Stimulated activated naive CD8-positive, alpha-beta T cell treated with anti-CD3 and anti-CD28 coated beads, Interleukin-15, amount 100 ng/mL, for 72 hours (primary cell): ENCODE measurements around the gene PEX14.

Experiments used
- ATAC-seq: fragments of 150-1000 bp; cut with Tn5 transposase; 2 replicates; pipeline ENCODE4 v1.10.0; 2021; ENCODE audit warnings: mild to moderate bottlenecking, moderate library complexity
- DNase-seq, 2 donors: peaks; one replicate each; pipeline ENCODE4 v3.0.0; 2021 to 2022
- H3K27ac Mint-ChIP-seq, 2 donors: one replicate each; pipeline ENCODE4 v1.8.0; 2022; ENCODE audit warnings: mild to moderate bottlenecking in 2 of 2, mixed read lengths in 2 of 2, moderate library complexity in 2 of 2
- H3K27me3 Mint-ChIP-seq: one replicate; pipeline ENCODE4 v1.8.0; 2022; ENCODE audit warnings: mixed read lengths
- H3K4me1 Mint-ChIP-seq: one replicate; pipeline ENCODE4 v1.8.0; 2022; ENCODE audit warnings: mild to moderate bottlenecking, mixed read lengths
- H3K4me3 Mint-ChIP-seq, 2 donors: one replicate each; pipeline ENCODE4 v1.8.0; 2022; ENCODE audit warnings: mild to moderate bottlenecking in 2 of 2, mixed read lengths in 2 of 2, moderate library complexity in 1 of 2
- H3K9me3 Mint-ChIP-seq, 2 donors: one replicate each; pipeline ENCODE4 v1.8.0; 2022; ENCODE audit warnings: mixed read lengths in 2 of 2

Gene PEX14

DNA sequence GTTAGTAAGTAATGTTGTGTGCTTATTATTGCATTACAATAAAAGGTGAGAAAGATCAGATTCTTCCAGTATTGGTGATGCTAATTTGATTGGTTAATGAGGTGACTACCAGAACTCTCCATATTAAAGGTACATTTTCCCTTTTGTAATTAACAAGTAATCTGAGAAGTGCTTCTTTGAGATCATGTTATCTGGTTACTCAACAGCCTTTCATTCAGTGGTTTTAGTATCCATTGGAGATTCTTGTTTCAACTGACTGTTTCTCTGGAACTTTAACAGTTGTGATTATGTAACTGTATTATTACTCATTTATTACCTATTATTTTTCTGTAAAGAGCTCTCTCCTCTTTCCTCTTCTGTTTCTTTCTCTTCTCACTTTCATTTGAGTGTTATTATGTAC lies 86.7 kb downstream of the PEX14 start:
- Mint-ChIP-seq H3K27ac (no peak overlapping the region), H3K9me3 (peaks cover 7 to 8% of the 10 kb centered on the region in 2 donors), H3K4me1 (peaks cover 10% of the 10 kb centered on the region), H3K4me3 (no peak overlapping the region), H3K27me3 (no peaks in the 10 kb centered on the region)
- ATAC-seq (no peak), DNase-seq (no peak)

DNA sequence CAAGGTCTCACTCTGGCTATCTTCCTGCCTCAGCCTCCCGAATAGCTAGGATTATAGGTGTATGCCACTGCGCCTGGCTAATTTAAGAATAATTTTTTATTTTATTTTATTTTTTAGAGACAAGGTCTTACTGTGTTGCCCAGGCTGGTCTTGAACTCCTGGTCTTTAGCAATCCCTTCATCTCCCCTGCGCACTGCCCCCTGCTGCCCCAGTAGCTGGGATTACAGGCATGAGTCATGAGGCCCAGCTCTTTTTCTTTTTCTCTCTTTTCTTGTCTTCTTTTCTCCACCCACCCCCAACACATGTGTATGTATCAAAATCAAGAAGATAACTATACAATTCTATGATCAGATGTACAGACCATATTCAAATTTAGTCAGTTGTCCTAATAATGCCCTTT lies 87.2 kb downstream of the PEX14 start:
- Mint-ChIP-seq H3K27me3 (no peaks in the 10 kb centered on the region), H3K27ac (peak overlapping the region in 1 of 2 donors; percentile 89), H3K9me3 (peaks cover 7 to 8% of the 10 kb centered on the region in 2 donors), H3K4me3 (no peak overlapping the region), H3K4me1 (peaks cover 10% of the 10 kb centered on the region)
- DNase-seq (no peak), ATAC-seq (no peak)

DNA sequence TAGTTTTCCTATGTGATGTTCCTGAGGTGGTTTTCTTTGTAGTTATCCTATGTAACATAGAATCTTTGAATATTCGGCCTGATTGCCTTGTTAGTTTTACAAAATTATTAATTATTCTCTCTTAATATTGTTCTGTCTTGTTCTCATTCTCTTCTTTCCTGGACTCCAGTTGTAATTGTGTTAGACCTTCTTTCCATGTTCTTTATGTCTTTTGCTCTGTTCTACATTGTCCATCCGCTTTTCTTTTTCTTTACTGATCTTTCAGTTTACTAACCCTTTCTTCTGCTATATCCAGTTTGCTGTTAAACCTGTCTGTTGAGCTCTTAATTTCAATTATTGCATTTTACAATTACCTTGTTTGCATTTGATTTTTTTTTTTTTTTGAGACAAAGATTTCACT lies 89.3 kb downstream of the PEX14 start:
- Mint-ChIP-seq H3K9me3 (peaks cover 7 to 8% of the 10 kb centered on the region in 2 donors), H3K4me1 (peaks cover 10% of the 10 kb centered on the region), H3K4me3 (no peak overlapping the region), H3K27ac (no peak overlapping the region), H3K27me3 (no peaks in the 10 kb centered on the region)
- ATAC-seq: no peak
- no peak for DNase-seq

DNA sequence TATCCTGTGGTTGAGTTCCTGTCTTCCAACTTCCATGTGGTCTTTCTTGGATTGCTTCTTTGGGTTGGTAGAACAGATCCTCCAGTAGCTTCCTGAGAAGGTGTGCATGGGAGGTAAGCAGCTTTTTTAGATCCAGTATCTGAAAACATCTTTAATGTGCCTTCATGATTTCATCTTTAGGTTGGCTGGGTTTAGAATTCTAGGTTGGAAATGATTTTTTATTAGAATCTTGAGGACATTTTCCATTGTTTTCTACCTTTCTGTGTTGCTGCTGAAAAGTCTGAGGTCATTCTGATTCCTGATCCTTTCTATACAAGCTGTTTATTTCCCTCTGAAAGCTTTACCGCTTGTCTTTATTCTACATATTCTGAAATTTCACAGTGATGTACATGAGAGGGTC lies 94.8 kb downstream of the PEX14 start:
- no peak for DNase-seq
- H3K4me1 Mint-ChIP-seq: no peaks in the 10 kb centered on the region

DNA sequence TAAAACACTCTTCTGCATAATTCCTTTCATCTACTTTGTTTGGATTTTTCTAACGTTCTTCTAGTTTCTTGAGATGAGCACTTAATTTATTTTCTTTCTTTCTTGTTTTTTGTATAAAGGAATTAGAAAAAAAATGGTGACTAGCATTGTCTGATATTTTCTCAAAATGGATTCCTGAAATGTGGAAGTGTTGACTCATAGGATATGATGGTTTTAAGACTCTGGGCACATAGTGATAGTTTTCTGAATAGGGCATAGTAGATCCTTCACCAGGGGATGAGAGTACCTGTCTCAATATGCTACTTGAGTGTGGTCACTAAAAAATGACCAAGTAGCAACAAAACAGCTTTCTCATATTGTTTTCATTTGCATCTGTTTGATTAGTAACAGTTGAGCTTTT lies 100.9 kb downstream of the PEX14 start:
- DNase-seq: no peak
- Mint-ChIP-seq H3K4me1 (no peaks in the 10 kb centered on the region), H3K27me3 (no peaks in the 10 kb centered on the region), H3K9me3 (no peaks in the 10 kb centered on the region), H3K4me3 (no peak overlapping the region), H3K27ac (peak overlapping the region in 1 of 2 donors; percentile 19)
- no peak for ATAC-seq

More for the DNA sequence above, 94.8 kb downstream of the PEX14 start:
- Mint-ChIP-seq H3K4me3 (no peak overlapping the region), H3K27ac (no peak overlapping the region), H3K27me3 (no peaks in the 10 kb centered on the region), H3K9me3 (peaks cover 0 to 5% of the 10 kb centered on the region in 2 donors)
- ATAC-seq: no peak

DNA sequence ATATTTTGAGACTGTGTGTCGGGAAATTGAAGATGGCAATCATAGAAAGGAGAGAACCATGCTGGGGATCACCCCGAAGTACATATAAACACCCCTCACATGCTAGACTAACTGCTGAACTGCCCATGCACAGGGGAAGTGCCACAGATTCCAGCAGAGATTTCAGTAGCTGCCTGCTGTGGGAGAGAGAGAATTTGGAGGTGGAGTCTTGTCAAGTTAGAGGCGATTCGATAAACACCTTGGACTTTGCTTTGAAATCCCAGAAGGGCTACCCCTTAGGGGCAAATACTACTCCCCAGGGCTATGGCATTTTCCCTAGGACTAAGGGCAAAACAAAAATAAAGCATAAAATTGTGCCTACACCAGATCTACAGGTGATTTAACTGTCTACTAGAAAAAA lies 103.3 kb downstream of the PEX14 start:
- H3K27me3 Mint-ChIP-seq: no peaks in the 10 kb centered on the region
- DNase-seq (no peak), ATAC-seq (no peak)
- H3K27ac Mint-ChIP-seq: no peak overlapping the region
- H3K4me3 Mint-ChIP-seq: no peak overlapping the region
- H3K9me3 Mint-ChIP-seq: no peaks in the 10 kb centered on the region
- H3K4me1 Mint-ChIP-seq: no peaks in the 10 kb centered on the region

DNA sequence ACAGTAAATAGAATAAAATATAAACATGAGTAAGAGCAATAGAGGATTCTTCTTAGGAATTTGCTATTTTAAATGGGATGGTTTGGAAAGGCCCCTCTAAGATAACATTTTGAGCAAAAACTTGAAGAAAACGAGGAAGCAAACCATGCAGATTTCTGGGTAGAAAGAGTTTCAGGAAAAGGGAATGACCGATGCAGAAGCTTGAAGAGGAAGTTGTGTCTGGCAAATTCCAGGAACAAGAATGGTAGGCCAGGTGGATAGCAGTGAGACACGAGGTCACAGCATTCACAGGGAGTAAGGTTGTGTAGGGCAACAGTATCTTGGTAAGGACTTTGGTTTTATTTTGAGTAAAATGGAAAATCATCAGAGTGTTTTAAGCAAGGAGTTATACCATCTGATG lies 108.9 kb downstream of the PEX14 start:
- DNase-seq (no peak), ATAC-seq (no peak)
- no peaks in the 10 kb centered on the region for H3K9me3 Mint-ChIP-seq
- no peaks in the 10 kb centered on the region for H3K27me3 Mint-ChIP-seq
- H3K27ac Mint-ChIP-seq: peak overlapping the region in 1 of 2 donors; percentile 74
- no peaks in the 10 kb centered on the region for H3K4me1 Mint-ChIP-seq
- no peak overlapping the region for H3K4me3 Mint-ChIP-seq

DNA sequence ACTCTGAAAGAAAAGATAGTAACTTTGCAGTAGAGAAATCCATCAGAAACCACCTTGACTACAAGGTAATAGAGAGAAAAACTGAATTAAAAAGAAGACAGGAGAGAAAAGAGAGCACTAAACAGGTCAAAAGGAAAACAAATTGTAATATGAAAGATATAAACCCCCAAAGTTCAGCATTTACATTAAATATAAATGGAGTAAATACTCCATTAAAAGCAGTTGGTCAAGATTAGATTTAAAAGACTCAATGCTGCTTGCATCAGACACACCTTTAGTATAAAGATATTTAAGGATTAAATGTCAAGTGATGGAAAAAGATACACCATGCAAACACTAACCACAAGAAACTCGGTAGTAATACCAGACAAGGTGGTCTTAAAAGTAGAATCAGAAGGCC lies 110.5 kb downstream of the PEX14 start:
- ATAC-seq: no peak
- H3K27ac Mint-ChIP-seq: no peak overlapping the region

DNA sequence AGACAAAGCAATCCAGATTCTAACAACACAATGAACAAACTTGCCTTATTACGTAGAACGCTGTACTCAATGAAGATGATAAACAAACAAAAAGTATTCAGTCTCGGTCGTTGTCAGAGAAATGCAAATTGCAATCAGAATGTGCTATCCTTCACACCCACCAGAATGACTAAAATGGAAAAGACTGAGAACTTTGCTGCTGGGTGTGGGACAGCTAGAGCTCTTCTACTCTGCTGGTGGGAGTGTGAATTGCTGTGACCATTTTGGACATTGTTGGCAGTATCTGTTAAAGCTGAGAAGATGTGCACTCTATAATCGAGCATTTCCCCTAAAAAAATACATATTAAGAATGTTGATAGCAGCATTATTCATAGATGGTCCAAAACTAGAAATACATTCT lies 111.4 kb downstream of the PEX14 start:
- no peaks in the 10 kb centered on the region for H3K27me3 Mint-ChIP-seq
- H3K27ac Mint-ChIP-seq: no peak overlapping the region
- no peaks in the 10 kb centered on the region for H3K9me3 Mint-ChIP-seq
- ATAC-seq: no peak
- H3K4me3 Mint-ChIP-seq: no peak overlapping the region
- DNase-seq: no peak
- no peaks in the 10 kb centered on the region for H3K4me1 Mint-ChIP-seq

More for the DNA sequence above, 110.5 kb downstream of the PEX14 start:
- no peak for DNase-seq
- Mint-ChIP-seq H3K27me3 (no peaks in the 10 kb centered on the region), H3K4me3 (no peak overlapping the region), H3K4me1 (no peaks in the 10 kb centered on the region), H3K9me3 (no peaks in the 10 kb centered on the region)

DNA sequence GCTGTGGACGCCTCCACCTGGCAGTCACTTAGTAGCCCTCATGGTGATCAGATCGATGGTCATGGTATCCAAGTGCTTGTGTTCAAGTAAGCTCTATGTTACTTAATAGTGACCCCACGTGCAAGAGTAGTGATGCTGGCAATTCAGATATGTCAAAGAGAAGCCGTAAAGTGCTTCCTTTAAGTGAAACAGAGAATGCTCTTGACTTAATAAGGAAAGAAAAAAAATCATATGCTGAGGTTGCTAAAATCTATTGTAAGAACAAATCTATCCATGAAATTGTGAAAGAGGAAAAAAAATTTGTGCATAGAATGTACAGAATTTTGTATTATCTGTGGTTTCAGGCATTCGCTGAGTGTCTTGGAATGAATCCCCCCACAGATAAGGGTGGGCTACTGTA lies 113.9 kb downstream of the PEX14 start:
- ATAC-seq (no peak), DNase-seq (no peak)
- H3K4me1 Mint-ChIP-seq: no peaks in the 10 kb centered on the region

DNA sequence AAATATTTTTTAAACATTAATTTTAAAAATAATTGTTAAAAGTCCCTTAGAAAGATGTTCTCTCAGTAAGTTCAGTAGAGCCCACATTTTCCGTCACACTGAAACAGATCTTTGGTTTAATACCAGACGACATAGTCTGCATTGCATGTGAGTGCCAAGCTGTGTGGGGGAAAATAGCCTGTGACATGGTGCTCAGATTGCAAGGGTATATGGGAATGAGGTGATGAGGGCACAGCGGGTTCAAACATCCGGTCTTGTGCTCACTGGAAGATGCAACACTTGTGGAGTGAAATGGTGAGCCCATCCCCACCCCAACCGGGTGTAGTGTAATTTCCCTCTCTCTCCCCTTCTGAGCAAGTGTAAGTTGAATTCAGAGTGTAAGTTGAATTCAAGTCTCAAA lies 114.3 kb downstream of the PEX14 start:
- ATAC-seq (no peak), DNase-seq (no peak)
- Mint-ChIP-seq H3K4me3 (no peak overlapping the region), H3K27ac (no peak overlapping the region), H3K27me3 (no peaks in the 10 kb centered on the region), H3K4me1 (no peaks in the 10 kb centered on the region), H3K9me3 (no peaks in the 10 kb centered on the region)

More for the DNA sequence above, 113.9 kb downstream of the PEX14 start:
- H3K9me3 Mint-ChIP-seq: no peaks in the 10 kb centered on the region
- no peaks in the 10 kb centered on the region for H3K27me3 Mint-ChIP-seq
- H3K27ac Mint-ChIP-seq: no peak overlapping the region
- no peak overlapping the region for H3K4me3 Mint-ChIP-seq

DNA sequence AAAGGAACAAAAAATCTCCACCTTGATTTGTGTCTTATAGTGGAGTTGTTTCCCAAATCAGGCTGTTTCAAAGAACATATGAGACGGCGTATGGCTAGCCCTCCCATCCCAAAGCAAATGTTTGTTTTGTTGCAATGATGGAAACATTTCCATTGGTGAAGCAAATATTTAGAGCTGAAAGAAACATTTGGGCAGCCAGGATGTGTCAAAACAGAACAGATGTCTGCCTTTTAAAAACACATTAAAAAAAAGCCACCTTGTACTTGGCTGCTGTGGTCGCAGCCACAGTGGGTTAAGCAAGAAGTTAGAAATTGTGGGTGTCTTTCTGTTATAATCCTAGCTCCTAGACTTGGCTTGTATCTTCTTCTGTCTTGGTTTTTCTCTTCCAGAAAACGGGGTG lies 116.3 kb downstream of the PEX14 start:
- no peak overlapping the region for H3K4me3 Mint-ChIP-seq
- H3K27me3 Mint-ChIP-seq: no peaks in the 10 kb centered on the region
- ATAC-seq (no peak), DNase-seq (no peak)
- H3K9me3 Mint-ChIP-seq: no peaks in the 10 kb centered on the region
- no peaks in the 10 kb centered on the region for H3K4me1 Mint-ChIP-seq
- H3K27ac Mint-ChIP-seq: no peak overlapping the region

DNA sequence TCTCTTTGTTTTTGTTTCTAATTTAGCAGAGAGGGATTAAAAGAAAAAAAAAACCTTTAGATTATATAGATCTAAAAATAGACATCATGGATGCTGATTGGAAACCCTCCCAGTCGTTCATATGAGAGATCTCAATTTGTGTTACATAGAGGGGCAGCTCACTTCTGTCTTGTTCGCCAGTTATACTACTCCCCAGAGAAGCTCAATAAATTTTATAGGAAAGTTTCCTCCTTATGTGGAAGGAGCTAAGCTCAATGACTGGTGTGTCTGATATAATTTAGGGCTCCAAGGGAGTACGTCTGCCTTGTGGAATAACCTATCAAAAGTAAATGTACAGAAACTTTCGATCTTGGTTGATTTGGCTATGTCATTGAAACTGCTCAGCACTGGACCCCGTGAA lies 117.6 kb downstream of the PEX14 start:
- Mint-ChIP-seq H3K9me3 (no peaks in the 10 kb centered on the region), H3K27ac (peak overlapping the region in 1 of 2 donors; percentile 33), H3K4me3 (no peak overlapping the region), H3K27me3 (no peaks in the 10 kb centered on the region), H3K4me1 (no peaks in the 10 kb centered on the region)
- DNase-seq: no peak
- no peak for ATAC-seq

DNA sequence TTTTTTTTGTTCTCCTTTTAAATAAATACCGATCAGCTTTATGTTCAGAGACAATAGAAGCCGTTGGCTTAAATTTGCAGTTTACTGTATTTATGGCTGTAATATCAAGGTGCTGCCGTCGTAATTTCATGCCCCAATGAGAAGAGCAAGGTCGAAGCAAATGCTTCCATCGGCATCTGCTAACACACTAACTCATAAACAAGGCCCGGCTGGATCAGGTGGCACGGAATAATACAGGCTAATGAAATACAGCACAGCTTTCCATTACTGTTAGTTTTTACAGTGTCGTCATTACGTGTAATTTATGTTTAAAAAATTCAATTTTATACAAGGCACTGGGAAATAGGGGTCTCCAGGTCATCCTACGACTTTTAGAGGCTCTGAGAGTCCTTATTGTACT lies 119.0 kb downstream of the PEX14 start:
- no peak for DNase-seq
- Mint-ChIP-seq H3K4me3 (no peak overlapping the region), H3K4me1 (no peaks in the 10 kb centered on the region), H3K27ac (no peak overlapping the region), H3K27me3 (no peaks in the 10 kb centered on the region), H3K9me3 (no peaks in the 10 kb centered on the region)
- ATAC-seq: no peak

DNA sequence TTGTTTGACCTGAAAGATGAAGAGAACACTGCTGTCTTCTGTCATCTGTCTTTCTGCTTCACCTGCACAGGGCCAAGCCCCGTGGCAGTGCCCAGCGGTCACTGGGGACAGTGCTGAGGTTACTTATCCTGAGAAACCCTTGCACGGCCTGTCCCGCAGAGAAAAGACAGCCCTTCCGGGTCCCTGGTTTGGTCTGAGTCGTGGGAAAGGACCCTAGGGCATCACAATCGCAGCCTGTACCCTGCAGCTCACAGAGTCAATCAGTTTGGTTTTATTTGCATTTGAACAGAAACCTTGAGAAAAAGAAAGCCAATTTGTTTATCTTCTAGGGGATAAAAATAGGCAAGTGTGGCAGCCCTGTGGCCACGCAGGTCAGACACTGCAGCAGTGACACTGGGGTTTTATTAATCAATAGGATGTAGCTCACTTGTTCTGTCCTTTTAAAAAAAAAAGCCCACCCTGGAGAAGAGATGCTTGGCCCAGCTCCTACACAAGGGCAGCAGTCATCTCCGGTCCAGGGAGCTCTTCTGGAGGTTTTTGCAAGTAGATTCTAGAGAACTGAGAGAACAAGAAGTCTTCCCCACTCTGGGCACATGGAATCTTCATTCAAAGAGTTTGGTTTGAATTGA lies 120.0 kb downstream of the PEX14 start:
- Mint-ChIP-seq H3K9me3 (no peaks in the 10 kb centered on the region), H3K4me3 (no peak overlapping the region), H3K27me3 (no peaks in the 10 kb centered on the region), H3K4me1 (no peaks in the 10 kb centered on the region), H3K27ac (no peak overlapping the region)
- ATAC-seq: no peak
- DNase-seq: no peak

DNA sequence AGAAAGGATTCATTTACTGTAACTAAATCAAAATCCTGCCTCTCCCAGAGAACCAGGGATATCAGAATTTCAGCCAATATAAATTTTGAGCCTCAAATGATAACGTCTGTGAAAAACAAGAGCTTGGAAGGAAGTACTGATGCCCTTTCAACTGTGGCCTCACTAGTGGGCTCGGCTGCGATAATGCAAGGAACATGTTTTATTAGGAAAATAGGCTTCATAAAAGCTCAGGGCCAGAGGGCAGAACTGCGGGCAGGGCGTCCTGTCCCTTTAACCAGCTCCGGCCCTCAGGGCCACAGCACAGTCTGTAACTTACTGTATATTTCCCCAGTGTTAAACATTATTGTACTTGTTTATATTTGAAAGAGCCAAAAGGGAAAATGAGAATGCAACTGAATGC lies 122.0 kb downstream of the PEX14 start:
- ATAC-seq (no peak), DNase-seq (no peak)
- Mint-ChIP-seq H3K4me3 (no peak overlapping the region), H3K4me1 (no peaks in the 10 kb centered on the region), H3K27me3 (no peaks in the 10 kb centered on the region), H3K9me3 (no peaks in the 10 kb centered on the region), H3K27ac (no peak overlapping the region)
